Measurements from ENCODE around the gene SHISA5.

DNA sequence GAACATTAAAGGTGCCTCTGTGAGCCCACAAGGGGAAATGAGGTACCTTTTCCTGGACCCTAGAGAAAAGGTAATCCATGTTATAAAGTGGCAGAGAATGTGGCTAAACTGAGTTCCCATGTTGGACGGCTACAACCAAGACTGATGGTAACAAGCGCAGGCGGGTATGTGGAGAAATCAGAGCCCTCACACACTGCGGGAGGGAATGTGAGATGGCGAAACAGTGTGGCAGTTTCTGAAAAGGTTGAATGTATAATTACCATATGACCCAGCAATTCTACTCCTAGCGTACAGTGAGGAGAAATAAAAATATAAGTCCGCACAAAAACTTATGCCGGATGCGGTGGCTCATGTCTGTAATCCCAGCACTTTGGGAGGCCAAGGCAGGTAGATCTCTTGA, 24.1 kb upstream of the SHISA5 start:
- TF ChIP-seq, protein P1, sequence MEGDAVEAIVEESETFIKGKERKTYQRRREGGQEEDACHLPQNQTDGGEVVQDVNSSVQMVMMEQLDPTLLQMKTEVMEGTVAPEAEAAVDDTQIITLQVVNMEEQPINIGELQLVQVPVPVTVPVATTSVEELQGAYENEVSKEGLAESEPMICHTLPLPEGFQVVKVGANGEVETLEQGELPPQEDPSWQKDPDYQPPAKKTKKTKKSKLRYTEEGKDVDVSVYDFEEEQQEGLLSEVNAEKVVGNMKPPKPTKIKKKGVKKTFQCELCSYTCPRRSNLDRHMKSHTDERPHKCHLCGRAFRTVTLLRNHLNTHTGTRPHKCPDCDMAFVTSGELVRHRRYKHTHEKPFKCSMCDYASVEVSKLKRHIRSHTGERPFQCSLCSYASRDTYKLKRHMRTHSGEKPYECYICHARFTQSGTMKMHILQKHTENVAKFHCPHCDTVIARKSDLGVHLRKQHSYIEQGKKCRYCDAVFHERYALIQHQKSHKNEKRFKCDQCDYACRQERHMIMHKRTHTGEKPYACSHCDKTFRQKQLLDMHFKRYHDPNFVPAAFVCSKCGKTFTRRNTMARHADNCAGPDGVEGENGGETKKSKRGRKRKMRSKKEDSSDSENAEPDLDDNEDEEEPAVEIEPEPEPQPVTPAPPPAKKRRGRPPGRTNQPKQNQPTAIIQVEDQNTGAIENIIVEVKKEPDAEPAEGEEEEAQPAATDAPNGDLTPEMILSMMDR (IDR thresholded peaks at IDR 0.05): no peak
- no peak for TF ChIP-seq POLR2AphosphoS5 (IDR thresholded peaks at IDR 0.05)
